Nephron progenitor cell (in vitro differentiated cells): ENCODE results near the gene EGLN3.

Experiments
- DNase-seq: peaks from one replicate; pipeline ENCODE4 v3.0.0; 2021
- H3K27ac Mint-ChIP-seq: 2 replicates; pipeline ENCODE4 v1.8.0; 2021; ENCODE audit warnings: mild to moderate bottlenecking, moderate library complexity, mixed read lengths
- H3K27me3 Mint-ChIP-seq: 2 replicates; pipeline ENCODE4 v1.8.0; 2021; ENCODE audit warnings: mild to moderate bottlenecking, low read depth, mixed read lengths; ENCODE audit not compliant: poor library complexity
- H3K36me3 Mint-ChIP-seq: 2 replicates; pipeline ENCODE4 v1.8.0; 2021; ENCODE audit warnings: low read depth, mixed read lengths
- H3K4me1 Mint-ChIP-seq: 2 replicates; pipeline ENCODE4 v1.8.0; 2021; ENCODE audit warnings: mixed read lengths
- H3K4me3 Mint-ChIP-seq: 2 replicates; pipeline ENCODE4 v1.8.0; 2021; ENCODE audit warnings: mild to moderate bottlenecking, moderate library complexity, mixed read lengths
- H3K9me3 Mint-ChIP-seq: 2 replicates; pipeline ENCODE4 v1.8.0; 2021; ENCODE audit warnings: mild to moderate bottlenecking, moderate library complexity, mixed read lengths
- TF ChIP-seq, protein P1 (sequence below): fragments of 200-600 bp; sonication (generic); IDR thresholded peaks from 2 replicates; pipeline ENCODE4 v1.5.0; 2021; ENCODE audit warnings: antibody characterized with exemption

EGLN3 gene

DNA sequence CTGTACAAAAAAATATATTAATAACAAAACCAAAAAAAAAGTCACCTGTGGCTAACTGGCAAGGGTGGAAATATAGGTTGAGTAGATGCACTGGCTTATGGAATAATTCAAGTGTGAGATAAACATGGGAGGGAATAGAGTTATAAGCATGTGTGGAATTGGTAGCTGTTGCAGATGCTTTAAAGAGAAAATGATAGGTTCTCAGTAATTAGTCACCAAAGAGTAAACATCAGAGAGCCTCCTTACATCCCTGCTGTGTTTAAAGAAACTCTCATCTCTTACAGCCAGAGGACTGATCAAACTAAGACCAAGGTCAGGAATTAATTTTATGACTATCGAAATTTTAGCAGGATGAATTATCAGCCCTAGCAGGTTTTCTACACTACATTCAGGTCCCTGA lies 70.5 kb downstream of the EGLN3 start:
- peaks cover 42% of the 10 kb centered on the region for H3K9me3 Mint-ChIP-seq

DNA sequence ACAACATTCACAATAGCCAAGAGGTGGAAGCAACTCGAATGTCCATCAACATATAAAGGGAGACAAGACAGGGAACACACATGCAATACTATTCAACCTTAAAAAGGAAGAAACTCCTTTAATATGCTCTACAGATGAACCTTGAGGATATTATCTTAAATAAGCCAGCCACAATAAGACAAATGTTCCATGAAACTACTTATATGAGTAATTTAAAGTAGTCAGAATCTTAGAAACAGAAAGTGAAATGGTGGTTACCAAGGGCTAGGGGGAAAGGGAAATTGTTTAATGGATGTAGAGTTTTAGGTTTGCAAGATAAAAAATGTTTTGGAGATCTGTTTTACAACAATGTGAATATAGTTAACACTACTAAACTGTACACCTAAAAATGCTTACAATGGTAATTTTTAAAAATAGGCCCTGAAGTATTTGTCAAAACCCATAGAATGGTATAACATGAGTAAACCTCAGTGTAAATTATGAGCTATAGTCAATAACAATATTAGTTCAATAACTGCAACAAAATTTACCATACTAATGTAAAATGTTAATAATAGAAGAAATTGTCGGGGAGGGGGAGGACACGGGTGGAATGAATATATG lies 71.1 kb downstream of the EGLN3 start:
- H3K36me3 Mint-ChIP-seq, result peaks cover 26% of the 10 kb centered on the region
- no peak overlapping the region for H3K4me3 Mint-ChIP-seq
- H3K27me3 Mint-ChIP-seq, result peaks cover 6% of the 10 kb centered on the region
- H3K9me3 Mint-ChIP-seq, result peaks cover 47% of the 10 kb centered on the region
- TF ChIP-seq, protein P1, sequence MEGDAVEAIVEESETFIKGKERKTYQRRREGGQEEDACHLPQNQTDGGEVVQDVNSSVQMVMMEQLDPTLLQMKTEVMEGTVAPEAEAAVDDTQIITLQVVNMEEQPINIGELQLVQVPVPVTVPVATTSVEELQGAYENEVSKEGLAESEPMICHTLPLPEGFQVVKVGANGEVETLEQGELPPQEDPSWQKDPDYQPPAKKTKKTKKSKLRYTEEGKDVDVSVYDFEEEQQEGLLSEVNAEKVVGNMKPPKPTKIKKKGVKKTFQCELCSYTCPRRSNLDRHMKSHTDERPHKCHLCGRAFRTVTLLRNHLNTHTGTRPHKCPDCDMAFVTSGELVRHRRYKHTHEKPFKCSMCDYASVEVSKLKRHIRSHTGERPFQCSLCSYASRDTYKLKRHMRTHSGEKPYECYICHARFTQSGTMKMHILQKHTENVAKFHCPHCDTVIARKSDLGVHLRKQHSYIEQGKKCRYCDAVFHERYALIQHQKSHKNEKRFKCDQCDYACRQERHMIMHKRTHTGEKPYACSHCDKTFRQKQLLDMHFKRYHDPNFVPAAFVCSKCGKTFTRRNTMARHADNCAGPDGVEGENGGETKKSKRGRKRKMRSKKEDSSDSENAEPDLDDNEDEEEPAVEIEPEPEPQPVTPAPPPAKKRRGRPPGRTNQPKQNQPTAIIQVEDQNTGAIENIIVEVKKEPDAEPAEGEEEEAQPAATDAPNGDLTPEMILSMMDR, result no peak
- H3K4me1 Mint-ChIP-seq, result no peaks in the 10 kb centered on the region
- H3K27ac Mint-ChIP-seq, result no peak overlapping the region
- DNase-seq, result no peak

More for the DNA sequence above, 70.5 kb downstream of the EGLN3 start:
- no peak for DNase-seq
- TF ChIP-seq, protein P1, result no peak
- H3K27ac Mint-ChIP-seq, result no peak overlapping the region
- H3K4me3 Mint-ChIP-seq, result no peak overlapping the region
- H3K36me3 Mint-ChIP-seq, result peaks cover 21% of the 10 kb centered on the region
- peaks cover 10% of the 10 kb centered on the region for H3K27me3 Mint-ChIP-seq
- H3K4me1 Mint-ChIP-seq, result no peaks in the 10 kb centered on the region

DNA sequence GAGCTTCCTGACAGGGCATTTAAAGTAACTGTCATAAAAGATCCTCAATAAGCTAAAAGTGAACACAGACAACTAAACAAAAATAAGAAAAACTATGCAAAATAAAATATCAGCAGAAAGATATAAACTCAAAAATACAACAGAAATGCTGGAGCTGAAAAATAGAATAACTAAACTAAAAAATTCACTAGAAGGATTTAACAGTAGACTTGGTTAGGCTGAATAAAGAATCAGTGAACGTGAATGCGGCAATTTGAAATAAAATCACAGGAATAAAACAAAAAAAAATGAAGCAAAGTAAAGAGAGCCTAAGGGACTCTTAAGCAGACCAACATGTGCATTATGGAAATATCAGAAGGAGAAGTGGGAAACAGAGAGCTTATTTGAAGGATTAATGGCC lies 74.6 kb downstream of the EGLN3 start:
- H3K4me3 Mint-ChIP-seq, result no peak overlapping the region
- H3K36me3 Mint-ChIP-seq, result peaks cover 31% of the 10 kb centered on the region
- peaks cover 54% of the 10 kb centered on the region for H3K9me3 Mint-ChIP-seq
- TF ChIP-seq, protein P1, result no peak
- peaks cover 6% of the 10 kb centered on the region for H3K27me3 Mint-ChIP-seq
- no peak for DNase-seq
- no peaks in the 10 kb centered on the region for H3K4me1 Mint-ChIP-seq
- no peak overlapping the region for H3K27ac Mint-ChIP-seq
